Nephron (organoid): Measurements from ENCODE around the gene C15orf62.
A peak's percentile ranks its signal among the peaks of the same experiment; 100 is the strongest.

ENCODE experiments used
- H3K27ac Mint-ChIP-seq, 3 experiments: 2 replicates each; pipeline ENCODE4 v1.8.0; 2020; ENCODE audit warnings: mixed read lengths in 3 of 3, mild to moderate bottlenecking in 2 of 3, moderate library complexity in 1 of 3
- H3K27me3 Mint-ChIP-seq: 2 replicates; pipeline ENCODE4 v1.8.0; 2021; ENCODE audit warnings: low read depth, mild to moderate bottlenecking, moderate library complexity, mixed read lengths
- H3K36me3 Mint-ChIP-seq: 2 replicates; pipeline ENCODE4 v1.8.0; 2020; ENCODE audit warnings: low read depth, mixed read lengths
- H3K4me1 Mint-ChIP-seq: 2 replicates; pipeline ENCODE4 v1.8.0; 2020; ENCODE audit warnings: mixed read lengths
- H3K4me3 Mint-ChIP-seq, 3 experiments: 2 replicates each; pipeline ENCODE4 v1.8.0; 2020; ENCODE audit warnings: mild to moderate bottlenecking in 3 of 3, mixed read lengths in 3 of 3, moderate library complexity in 2 of 3
- H3K9me3 Mint-ChIP-seq: 2 replicates; pipeline ENCODE4 v1.8.0; 2020; ENCODE audit warnings: mixed read lengths
- TF ChIP-seq, protein P1 (sequence below), 3 experiments: fragments of 200-600 bp; sonication (generic); IDR thresholded peaks; one replicate each; pipeline ENCODE4 v1.5.0; 2021; ENCODE audit warnings: antibody characterized with exemption in 3 of 3; ENCODE audit not compliant: unreplicated experiment in 3 of 3

Gene C15orf62

DNA sequence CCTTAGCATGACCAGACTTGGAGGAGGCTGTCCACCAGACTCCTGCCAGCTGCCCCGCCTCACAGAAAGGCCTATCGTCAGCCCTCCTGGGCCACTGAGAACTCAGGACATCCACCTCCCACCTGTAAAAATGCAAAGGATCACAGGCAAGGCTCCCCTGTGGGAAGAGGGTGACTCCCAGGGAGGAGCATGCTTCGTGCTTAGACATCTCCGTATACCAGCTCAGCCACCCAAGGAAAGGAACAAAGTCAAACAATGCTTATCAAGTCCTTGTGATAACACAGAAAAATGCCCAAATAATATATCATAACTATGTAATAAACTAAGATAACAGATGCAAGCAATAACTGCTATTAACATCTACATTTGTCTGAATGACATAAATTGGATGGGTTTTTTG lies 18.9 kb upstream of the C15orf62 start:
- Mint-ChIP-seq H3K36me3 (peaks cover 23% of the 10 kb centered on the region), H3K9me3 (no peaks in the 10 kb centered on the region), H3K4me1 (peaks cover 20% of the 10 kb centered on the region), H3K4me3 (no peak overlapping the region), H3K27me3 (no peaks in the 10 kb centered on the region), H3K27ac (no peak overlapping the region)
- TF ChIP-seq, protein P1, sequence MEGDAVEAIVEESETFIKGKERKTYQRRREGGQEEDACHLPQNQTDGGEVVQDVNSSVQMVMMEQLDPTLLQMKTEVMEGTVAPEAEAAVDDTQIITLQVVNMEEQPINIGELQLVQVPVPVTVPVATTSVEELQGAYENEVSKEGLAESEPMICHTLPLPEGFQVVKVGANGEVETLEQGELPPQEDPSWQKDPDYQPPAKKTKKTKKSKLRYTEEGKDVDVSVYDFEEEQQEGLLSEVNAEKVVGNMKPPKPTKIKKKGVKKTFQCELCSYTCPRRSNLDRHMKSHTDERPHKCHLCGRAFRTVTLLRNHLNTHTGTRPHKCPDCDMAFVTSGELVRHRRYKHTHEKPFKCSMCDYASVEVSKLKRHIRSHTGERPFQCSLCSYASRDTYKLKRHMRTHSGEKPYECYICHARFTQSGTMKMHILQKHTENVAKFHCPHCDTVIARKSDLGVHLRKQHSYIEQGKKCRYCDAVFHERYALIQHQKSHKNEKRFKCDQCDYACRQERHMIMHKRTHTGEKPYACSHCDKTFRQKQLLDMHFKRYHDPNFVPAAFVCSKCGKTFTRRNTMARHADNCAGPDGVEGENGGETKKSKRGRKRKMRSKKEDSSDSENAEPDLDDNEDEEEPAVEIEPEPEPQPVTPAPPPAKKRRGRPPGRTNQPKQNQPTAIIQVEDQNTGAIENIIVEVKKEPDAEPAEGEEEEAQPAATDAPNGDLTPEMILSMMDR (IDR thresholded peaks at IDR 0.05; ENCODE audit: unreplicated experiment in 3 of 3) = no peak

DNA sequence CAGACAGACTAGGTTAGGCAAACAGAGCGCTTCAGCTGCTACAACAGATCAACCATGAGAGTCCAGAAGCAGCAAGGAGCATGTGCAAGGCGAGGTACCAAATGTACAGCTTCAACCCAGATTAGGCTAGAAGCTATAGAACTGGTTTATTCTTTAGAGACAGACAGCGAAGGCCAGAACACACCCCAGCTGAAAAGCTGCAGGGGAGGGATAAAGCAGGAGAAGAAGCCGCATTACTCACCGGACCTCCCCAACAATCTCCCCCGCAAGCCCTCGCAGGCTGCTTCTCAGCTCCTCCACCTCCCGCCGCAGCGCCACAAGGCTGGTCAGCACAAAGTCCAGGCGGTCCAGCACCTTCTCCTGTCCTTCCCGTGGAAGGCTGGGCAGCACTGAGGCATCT lies 18.0 kb upstream of the C15orf62 start:
- Mint-ChIP-seq H3K27me3 (no peaks in the 10 kb centered on the region), H3K36me3 (peaks cover 23% of the 10 kb centered on the region), H3K4me1 (peaks cover 23% of the 10 kb centered on the region), H3K4me3 (peak overlapping the region; percentile 47 to 63 (median 56)), H3K9me3 (no peaks in the 10 kb centered on the region), H3K27ac (no peak overlapping the region)
- TF ChIP-seq, protein P1 (IDR thresholded peaks at IDR 0.05; ENCODE audit: unreplicated experiment in 3 of 3) = no peak

- Mint-ChIP-seq H3K4me1 (peaks cover 27% of the 10 kb centered on the region), H3K27ac (peak overlapping the region in 1 of 3 experiments; percentile 100), H3K4me3 (peak overlapping the region; percentile 96 to 97 (median 96)), H3K27me3 (no peaks in the 10 kb centered on the region), H3K36me3 (peaks cover 18% of the 10 kb centered on the region), H3K9me3 (no peaks in the 10 kb centered on the region)
- TF ChIP-seq, protein P1 (IDR thresholded peaks at IDR 0.05; ENCODE audit: unreplicated experiment in 3 of 3) = no peak
Measured at GRCh38 chr15:40754574-40754882, 15.3 kb upstream of the C15orf62 start.

GRCh38 chr15:40754883-40755811 lies 14.6 kb upstream of the C15orf62 start, which contains the start of gene RMDN3:
Gene RMDN3 (minus strand): TSS chr15:40755254. CDS start chr15:40754783, 471 bp downstream.
- peaks cover 15% of the 10 kb centered on the region for H3K36me3 Mint-ChIP-seq
- peak within 1 kb of the TSS; percentile 100 for H3K27ac Mint-ChIP-seq
- H3K4me1 Mint-ChIP-seq = peaks cover 29% of the 10 kb centered on the region
- H3K4me3 Mint-ChIP-seq = peak within 1 kb of the TSS; percentile 96 to 97 (median 96)
- H3K9me3 Mint-ChIP-seq = no peaks in the 10 kb centered on the region
- H3K27me3 Mint-ChIP-seq = no peaks in the 10 kb centered on the region
- TF ChIP-seq, protein P1 (IDR thresholded peaks at IDR 0.05; ENCODE audit: unreplicated experiment in 3 of 3) = no peak

DNA sequence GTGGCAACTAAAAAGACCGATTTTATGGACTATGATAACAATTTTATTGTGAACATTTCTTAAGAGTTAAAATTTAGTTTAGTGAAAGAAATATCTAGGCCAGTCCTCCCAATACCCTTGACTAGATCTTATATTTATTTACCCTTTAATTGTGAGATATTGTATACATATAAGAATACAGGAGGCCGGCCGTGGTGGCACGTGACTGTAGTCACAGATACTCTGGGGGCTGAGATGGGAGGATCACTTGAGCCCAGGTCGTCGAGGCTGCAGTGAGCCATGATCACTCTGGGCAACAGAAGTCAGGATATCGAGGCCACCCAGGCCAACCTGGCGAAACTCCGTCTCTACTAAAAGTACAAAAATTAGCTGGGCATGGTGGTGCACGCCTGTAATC lies 14.0 kb upstream of the C15orf62 start:
- no peaks in the 10 kb centered on the region for H3K27me3 Mint-ChIP-seq
- peak overlapping the region; percentile 96 to 97 (median 96) for H3K4me3 Mint-ChIP-seq
- peaks cover 15% of the 10 kb centered on the region for H3K36me3 Mint-ChIP-seq
- no peaks in the 10 kb centered on the region for H3K9me3 Mint-ChIP-seq
- peak overlapping the region; percentile 100 for H3K27ac Mint-ChIP-seq
- TF ChIP-seq, protein P1 (IDR thresholded peaks at IDR 0.05; ENCODE audit: unreplicated experiment in 3 of 3) = no peak
- peaks cover 32% of the 10 kb centered on the region for H3K4me1 Mint-ChIP-seq
